A549 treated with CORT108297 at 1 μM for 4 hours (cell line): ENCODE results near the gene TMEM143. TPM values are rescaled to one million over a fixed set of nuclear protein-coding genes. Genes with fewer than 3 reads are reported as not detected.

Experiments used
- total RNA-seq: library from RNA; stranded (reverse); fragments of 200-300 nt; extraction: Qiagen RNA extraction; gene quantifications from 5 replicates; pipeline ENCODE4 v1.2.3, GENCODE V29; 2022

TMEM143 gene
- 3.2 to 5.1 TPM (median 4.5 TPM) in 5 replicates for total RNA-seq

DNA sequence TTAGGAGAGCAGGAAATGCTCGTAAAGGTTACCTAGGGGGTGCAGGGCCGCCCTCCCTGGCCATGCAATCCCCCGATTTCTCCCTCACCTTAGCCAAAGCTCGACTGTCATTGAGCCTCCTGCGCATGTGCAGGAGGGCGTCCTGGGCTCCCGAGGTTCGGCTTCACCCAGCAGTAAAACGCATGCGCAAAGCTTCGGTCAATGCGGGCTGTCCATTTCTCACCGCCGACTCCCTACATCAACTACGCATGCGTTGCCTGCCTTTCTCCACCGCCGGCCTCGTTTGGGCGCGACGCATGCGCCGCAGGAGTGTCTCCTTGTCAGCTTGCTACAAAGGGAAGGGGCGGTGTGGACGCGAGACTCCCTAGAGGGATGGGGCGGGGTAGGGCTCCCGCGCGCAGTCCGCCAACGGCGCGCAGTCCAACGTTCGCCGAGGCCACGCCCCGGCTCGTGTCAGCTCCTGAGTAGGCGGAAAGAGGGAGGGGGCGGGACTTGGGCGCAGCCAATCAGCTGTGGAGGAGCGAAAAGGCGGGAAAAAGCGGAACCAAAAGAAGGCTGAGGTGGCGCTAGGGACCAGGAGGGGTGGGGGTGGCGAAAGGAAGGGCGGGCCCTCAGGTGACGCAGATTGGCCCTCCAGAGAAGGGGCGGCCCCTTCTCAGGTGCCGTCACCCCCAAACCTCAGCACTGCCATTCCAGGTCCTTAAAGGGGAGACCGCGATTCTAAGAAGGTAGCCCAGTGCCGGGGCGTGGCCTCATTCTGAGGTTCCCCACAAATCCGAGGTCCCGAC, at the start of gene TMEM143, which contains the start of gene SYNGR4:
TSS of gene TMEM143 (minus strand) at position 131 of the 788 bp plus-strand sequence. CDS start at position 111, 20 bp downstream.
TSS of gene SYNGR4 (plus strand) at position 558 of the 788 bp plus-strand sequence. CDS start 1,476 bp downstream, outside the sequence.

GRCh38 chr19:48393559-48394330, 30.0 kb upstream of the TMEM143 start, which contains the start of gene GRIN2D:
TSS of gene GRIN2D (plus strand) at chr19:48393668. CDS start at chr19:48398393, 4,725 bp downstream.

GRCh38 chr19:48391100-48392005, 27.6 kb upstream of the TMEM143 start, which contains the start of gene KDELR1:
TSS of gene KDELR1 (minus strand) at chr19:48391551. CDS start at chr19:48391358, 193 bp downstream.

DNA sequence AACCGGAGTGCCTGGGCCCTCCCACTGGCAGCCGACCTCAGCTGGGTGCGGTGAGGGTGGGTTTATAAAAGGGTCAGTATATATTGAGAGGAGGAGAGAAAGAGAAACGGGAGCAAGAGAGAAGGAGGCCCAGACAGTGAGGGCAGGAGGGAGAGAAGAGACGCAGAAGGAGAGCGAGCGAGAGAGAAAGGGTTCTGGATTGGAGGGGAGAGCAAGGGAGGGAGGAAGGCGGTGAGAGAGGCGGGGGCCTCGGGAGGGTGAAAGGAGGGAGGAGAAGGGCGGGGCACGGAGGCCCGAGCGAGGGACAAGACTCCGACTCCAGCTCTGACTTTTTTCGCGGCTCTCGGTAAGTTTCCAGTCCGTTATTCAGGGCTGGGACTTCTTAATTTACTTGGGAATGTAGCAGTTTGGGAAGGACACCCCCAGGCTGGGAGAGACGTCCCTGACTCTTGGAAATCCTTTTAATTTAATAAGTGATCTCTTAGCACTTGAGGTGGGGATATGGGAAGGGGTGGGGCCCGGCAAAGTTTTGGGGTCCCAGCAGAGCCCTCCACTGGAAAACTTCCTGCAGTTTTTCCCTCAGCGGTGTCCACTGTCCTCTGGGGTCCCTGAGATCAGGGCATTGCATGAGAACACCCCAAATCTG, 38.4 kb downstream of the TMEM143 start, which contains the start of gene EMP3:
TSS of gene EMP3 (plus strand) at position 288 of the 646 bp plus-strand sequence. CDS start 1,293 bp downstream, outside the sequence.

Other genes starting within 250 kb of the TMEM143 start
- gene LIG1, start 193.6 kb downstream of the TMEM143 start, total RNA-seq: 59.0 to 70.2 TPM (median 62.5 TPM) in 5 replicates
- gene ZSWIM9, start 193.3 kb downstream of the TMEM143 start, total RNA-seq: 5.7 to 8.7 TPM (median 7.2 TPM) in 5 replicates
- 16.5 to 19.8 TPM (median 18.4 TPM) in 5 replicates for gene CARD8, start 108.0 kb downstream of the TMEM143 start, total RNA-seq
- gene ZNF114, start 93.9 kb downstream of the TMEM143 start, total RNA-seq: 4.7 to 5.4 TPM (median 5.3 TPM) in 5 replicates
- 465 to 500 TPM (median 480 TPM) in 5 replicates for gene EMP3, start 38.4 kb downstream of the TMEM143 start, total RNA-seq
- 2.5 to 3.7 TPM (median 3.2 TPM) in 5 replicates for gene SYNGR4, start 427 bp upstream of the TMEM143 start, total RNA-seq
- gene KDELR1, start 27.6 kb upstream of the TMEM143 start, total RNA-seq: 385 to 442 TPM (median 423 TPM) in 5 replicates
- 6.3 to 11.3 TPM (median 10.6 TPM) in 5 replicates for gene GRIN2D, start 29.7 kb upstream of the TMEM143 start, total RNA-seq
- gene GRWD1, start 82.0 kb upstream of the TMEM143 start, total RNA-seq: 111 to 130 TPM (median 123 TPM) in 5 replicates
- gene KCNJ14, start 91.6 kb upstream of the TMEM143 start, total RNA-seq: 1.0 to 2.1 TPM (median 1.2 TPM) in 5 replicates
- gene CYTH2, start 105.4 kb upstream of the TMEM143 start, total RNA-seq: 54.4 to 67.4 TPM (median 61.8 TPM) in 5 replicates
- gene LMTK3, start 147.9 kb upstream of the TMEM143 start, total RNA-seq: 2.8 to 5.4 TPM (median 4.8 TPM) in 5 replicates
- gene SULT2B1, start 188.2 kb upstream of the TMEM143 start, total RNA-seq: 12.8 to 18.0 TPM (median 16.4 TPM) in 5 replicates
- 0.20 TPM in 1 of 5 replicates, not detected in the others for gene SPACA4, start 242.8 kb upstream of the TMEM143 start, total RNA-seq